Measurements from ENCODE around the gene CELA2B.

DNA sequence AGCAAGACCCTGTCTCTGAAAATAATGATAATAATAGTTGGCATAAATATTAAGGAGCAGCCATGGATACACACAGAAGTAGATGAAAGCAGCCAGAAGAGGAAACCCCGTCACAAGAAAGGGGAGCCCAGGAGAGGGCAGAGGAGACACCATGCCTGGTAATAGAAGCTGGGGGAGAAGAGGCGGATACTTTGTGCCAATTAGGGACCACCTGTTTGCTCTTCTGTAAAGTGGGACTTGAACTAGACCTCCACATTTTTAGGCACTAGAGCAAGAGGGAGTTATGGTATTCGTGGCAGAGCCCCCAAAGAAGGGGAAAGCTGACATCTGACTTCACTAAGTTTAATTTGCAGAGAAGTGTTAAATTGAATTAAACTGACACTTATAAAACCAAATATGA is 12.5 kb downstream of the CELA2B start:
- TF ChIP-seq KLF16 (tag by site-specific recombination; IDR thresholded peaks at IDR 0.05): no peak
- TF ChIP-seq, protein P1, sequence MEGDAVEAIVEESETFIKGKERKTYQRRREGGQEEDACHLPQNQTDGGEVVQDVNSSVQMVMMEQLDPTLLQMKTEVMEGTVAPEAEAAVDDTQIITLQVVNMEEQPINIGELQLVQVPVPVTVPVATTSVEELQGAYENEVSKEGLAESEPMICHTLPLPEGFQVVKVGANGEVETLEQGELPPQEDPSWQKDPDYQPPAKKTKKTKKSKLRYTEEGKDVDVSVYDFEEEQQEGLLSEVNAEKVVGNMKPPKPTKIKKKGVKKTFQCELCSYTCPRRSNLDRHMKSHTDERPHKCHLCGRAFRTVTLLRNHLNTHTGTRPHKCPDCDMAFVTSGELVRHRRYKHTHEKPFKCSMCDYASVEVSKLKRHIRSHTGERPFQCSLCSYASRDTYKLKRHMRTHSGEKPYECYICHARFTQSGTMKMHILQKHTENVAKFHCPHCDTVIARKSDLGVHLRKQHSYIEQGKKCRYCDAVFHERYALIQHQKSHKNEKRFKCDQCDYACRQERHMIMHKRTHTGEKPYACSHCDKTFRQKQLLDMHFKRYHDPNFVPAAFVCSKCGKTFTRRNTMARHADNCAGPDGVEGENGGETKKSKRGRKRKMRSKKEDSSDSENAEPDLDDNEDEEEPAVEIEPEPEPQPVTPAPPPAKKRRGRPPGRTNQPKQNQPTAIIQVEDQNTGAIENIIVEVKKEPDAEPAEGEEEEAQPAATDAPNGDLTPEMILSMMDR (tag by site-specific recombination; IDR thresholded peaks at IDR 0.05): no peak
